HuH-7.5 (cell line): Measurements from ENCODE around the gene KCNMA1.

ENCODE experiments used
- DNase-seq: peaks from one replicate; pipeline ENCODE4 v3.0.0; 2011; ENCODE audit warnings: low spot score

Gene KCNMA1

GRCh38 chr10:77007834-77008233 is 629.8 kb downstream of the KCNMA1 start:
- DNase-seq: no peak

- no peak for DNase-seq
Measured at GRCh38 chr10:77006836-77007511, 630.6 kb downstream of the KCNMA1 start.

- DNase-seq: no peak
Measured at GRCh38 chr10:77005871-77006270, 631.7 kb downstream of the KCNMA1 start.

- peak; percentile 15 for DNase-seq
Measured at GRCh38 chr10:77004917-77005564, 632.6 kb downstream of the KCNMA1 start.

- no peak for DNase-seq
Measured at GRCh38 chr10:77002872-77003271, 634.7 kb downstream of the KCNMA1 start.

GRCh38 chr10:77001206-77001605 is 636.4 kb downstream of the KCNMA1 start:
- no peak for DNase-seq

- no peak for DNase-seq
Measured at GRCh38 chr10:76998451-76998850, 639.2 kb downstream of the KCNMA1 start.

- no peak for DNase-seq
Measured at GRCh38 chr10:76997631-76998030, 640.0 kb downstream of the KCNMA1 start.

- no peak for DNase-seq
Measured at GRCh38 chr10:76995023-76995422, 642.6 kb downstream of the KCNMA1 start.

- DNase-seq: no peak
Measured at GRCh38 chr10:76993213-76993612, 644.4 kb downstream of the KCNMA1 start.

GRCh38 chr10:76992467-76992866 is 645.1 kb downstream of the KCNMA1 start:
- no peak for DNase-seq

GRCh38 chr10:76991621-76992020 is 646.0 kb downstream of the KCNMA1 start:
- DNase-seq: no peak

GRCh38 chr10:76990561-76990960 is 647.0 kb downstream of the KCNMA1 start:
- DNase-seq: no peak

GRCh38 chr10:76984559-76985443 is 652.8 kb downstream of the KCNMA1 start:
- DNase-seq: peak; percentile 22

- DNase-seq: no peak
Measured at GRCh38 chr10:76983624-76984023, 654.0 kb downstream of the KCNMA1 start.

- no peak for DNase-seq
Measured at GRCh38 chr10:76982671-76983070, 654.9 kb downstream of the KCNMA1 start.

- DNase-seq: no peak
Measured at GRCh38 chr10:76981251-76981650, 656.4 kb downstream of the KCNMA1 start.

- DNase-seq: no peak
Measured at GRCh38 chr10:76977901-76978300, 659.7 kb downstream of the KCNMA1 start.

GRCh38 chr10:76977046-76977445 is 660.6 kb downstream of the KCNMA1 start:
- DNase-seq: no peak

GRCh38 chr10:76976142-76976541 is 661.5 kb downstream of the KCNMA1 start:
- DNase-seq: no peak

GRCh38 chr10:76975126-76975525 is 662.5 kb downstream of the KCNMA1 start:
- DNase-seq: no peak

GRCh38 chr10:76974017-76974691 is 663.5 kb downstream of the KCNMA1 start:
- no peak for DNase-seq
